ENCODE data around the gene TIFAB.
"Not testable (repeated sequence)": the region's sequence is repeated elsewhere in the genome, so short reads cannot be mapped to it uniquely, and the experiment has no call there.

Gene TIFAB, protein sequence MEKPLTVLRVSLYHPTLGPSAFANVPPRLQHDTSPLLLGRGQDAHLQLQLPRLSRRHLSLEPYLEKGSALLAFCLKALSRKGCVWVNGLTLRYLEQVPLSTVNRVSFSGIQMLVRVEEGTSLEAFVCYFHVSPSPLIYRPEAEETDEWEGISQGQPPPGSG

GRCh38 chr5:135452321-135453030 lies at the start of gene TIFAB:
TIFAB (minus strand) TSS chr5:135452351; CDS start chr5:135449939, 2,412 bp downstream.
- DNase-seq (ENCODE audit: insufficient read length, low spot score) (no peak), FAIRE-seq (no peak)
- TF ChIP-seq, protein P1, sequence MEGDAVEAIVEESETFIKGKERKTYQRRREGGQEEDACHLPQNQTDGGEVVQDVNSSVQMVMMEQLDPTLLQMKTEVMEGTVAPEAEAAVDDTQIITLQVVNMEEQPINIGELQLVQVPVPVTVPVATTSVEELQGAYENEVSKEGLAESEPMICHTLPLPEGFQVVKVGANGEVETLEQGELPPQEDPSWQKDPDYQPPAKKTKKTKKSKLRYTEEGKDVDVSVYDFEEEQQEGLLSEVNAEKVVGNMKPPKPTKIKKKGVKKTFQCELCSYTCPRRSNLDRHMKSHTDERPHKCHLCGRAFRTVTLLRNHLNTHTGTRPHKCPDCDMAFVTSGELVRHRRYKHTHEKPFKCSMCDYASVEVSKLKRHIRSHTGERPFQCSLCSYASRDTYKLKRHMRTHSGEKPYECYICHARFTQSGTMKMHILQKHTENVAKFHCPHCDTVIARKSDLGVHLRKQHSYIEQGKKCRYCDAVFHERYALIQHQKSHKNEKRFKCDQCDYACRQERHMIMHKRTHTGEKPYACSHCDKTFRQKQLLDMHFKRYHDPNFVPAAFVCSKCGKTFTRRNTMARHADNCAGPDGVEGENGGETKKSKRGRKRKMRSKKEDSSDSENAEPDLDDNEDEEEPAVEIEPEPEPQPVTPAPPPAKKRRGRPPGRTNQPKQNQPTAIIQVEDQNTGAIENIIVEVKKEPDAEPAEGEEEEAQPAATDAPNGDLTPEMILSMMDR (IDR thresholded peaks at IDR 0.05; ENCODE audit: insufficient read depth, missing control alignments), result no peak

- TF ChIP-seq, protein P1 (IDR thresholded peaks at IDR 0.05; ENCODE audit: insufficient read depth, missing control alignments), result no peak
- no peak for FAIRE-seq
- DNase-seq (ENCODE audit: insufficient read length, low spot score), result no peak
Measured at GRCh38 chr5:135498637-135498995, 46.5 kb upstream of the TIFAB start.

- TF ChIP-seq, protein P1 (IDR thresholded peaks at IDR 0.05; ENCODE audit: insufficient read depth, missing control alignments), result no peak
- DNase-seq (ENCODE audit: insufficient read length, low spot score) (no peak), FAIRE-seq (peak; percentile 61)
Measured at GRCh38 chr5:135497971-135498636, 46.0 kb upstream of the TIFAB start.

DNA sequence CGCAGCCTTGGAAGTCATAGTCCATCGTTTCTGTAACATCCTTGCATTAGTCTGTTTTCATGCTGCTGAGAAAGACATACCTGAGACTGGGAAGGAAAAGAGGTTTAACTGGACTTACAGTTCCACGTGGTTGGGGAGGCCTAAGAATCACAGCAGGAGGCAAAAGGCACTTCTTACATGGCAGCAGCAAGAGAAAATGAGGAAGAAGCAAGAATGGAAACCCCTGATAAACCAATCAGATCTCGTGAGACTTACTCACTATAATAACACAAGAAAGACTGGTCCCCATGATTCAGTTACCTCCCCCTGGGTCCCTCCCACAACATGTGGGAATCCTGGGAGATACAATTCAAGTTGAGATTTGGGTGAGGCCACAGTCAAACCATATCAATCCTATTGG lies 43.4 kb upstream of the TIFAB start:
- DNase-seq (ENCODE audit: insufficient read length, low spot score); FAIRE-seq: not testable (repeated sequence)

- DNase-seq (ENCODE audit: insufficient read length, low spot score) (no peak), FAIRE-seq (no peak)
- TF ChIP-seq, protein P1 (IDR thresholded peaks at IDR 0.05; ENCODE audit: insufficient read depth, missing control alignments), result no peak
Measured at GRCh38 chr5:135494196-135494595, 42.0 kb upstream of the TIFAB start.

GRCh38 chr5:135493406-135494180 lies 41.4 kb upstream of the TIFAB start:
- no peak for FAIRE-seq
- no peak for DNase-seq (ENCODE audit: insufficient read length, low spot score)
- TF ChIP-seq, protein P1 (IDR thresholded peaks at IDR 0.05; ENCODE audit: insufficient read depth, missing control alignments), result no peak

DNA sequence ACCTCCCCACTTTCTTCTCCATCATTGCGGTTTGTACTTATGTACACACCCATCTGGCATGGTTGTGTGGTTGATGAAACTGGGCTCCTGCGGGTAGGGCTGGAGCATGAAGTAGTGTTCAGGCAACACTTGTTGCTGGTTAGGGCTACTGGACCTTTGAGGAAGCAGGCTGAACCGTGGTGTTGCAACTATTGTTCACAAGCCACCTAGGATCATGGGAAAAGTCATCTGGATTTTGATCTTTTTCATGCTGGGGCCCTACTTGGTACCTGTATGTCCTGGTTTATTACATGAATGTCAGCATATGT lies 40.1 kb upstream of the TIFAB start:
- DNase-seq (ENCODE audit: insufficient read length, low spot score) (no peak), FAIRE-seq (no peak)
- TF ChIP-seq, protein P1 (IDR thresholded peaks at IDR 0.05; ENCODE audit: insufficient read depth, missing control alignments), result no peak
